Endothelial cell of umbilical vein (primary cell): ENCODE data around the gene NT5M.

Experiments used
- FOS ChIP-seq: IDR thresholded peaks from 2 replicates; pipeline ENCODE4 v1.6.1; 2011; ENCODE audit warnings: mild to moderate bottlenecking, low read length, moderate library complexity, borderline replicate concordance; ENCODE audit not compliant: insufficient read depth
- JUN ChIP-seq: IDR thresholded peaks from 2 replicates; pipeline ENCODE4 v1.6.1; 2011; ENCODE audit warnings: borderline replicate concordance, low read depth; ENCODE audit not compliant: insufficient read length, insufficient read depth
- POLR2A ChIP-seq: IDR thresholded peaks from 2 replicates; pipeline ENCODE4 v1.6.1; 2012; ENCODE audit warnings: low read depth, mild to moderate bottlenecking, control low read depth, low read length
- TF ChIP-seq, protein P1 (sequence below), 2 donors: IDR thresholded peaks; 1 replicate in 1 of 2; 2 replicates in 1 of 2; pipeline ENCODE4 v1.5.1; 2011; ENCODE audit warnings: low read length in 2 of 2, mild to moderate bottlenecking in 2 of 2, moderate library complexity in 2 of 2, control low read depth in 1 of 2, inconsistent platforms in 1 of 2, low read depth in 1 of 2; ENCODE audit not compliant: insufficient read depth in 1 of 2; ENCODE audit errors: extremely low read depth in 1 of 2

GRCh38 chr17:17300624-17301568 is 2.3 kb upstream of the NT5M start:
- TF ChIP-seq, protein P1, sequence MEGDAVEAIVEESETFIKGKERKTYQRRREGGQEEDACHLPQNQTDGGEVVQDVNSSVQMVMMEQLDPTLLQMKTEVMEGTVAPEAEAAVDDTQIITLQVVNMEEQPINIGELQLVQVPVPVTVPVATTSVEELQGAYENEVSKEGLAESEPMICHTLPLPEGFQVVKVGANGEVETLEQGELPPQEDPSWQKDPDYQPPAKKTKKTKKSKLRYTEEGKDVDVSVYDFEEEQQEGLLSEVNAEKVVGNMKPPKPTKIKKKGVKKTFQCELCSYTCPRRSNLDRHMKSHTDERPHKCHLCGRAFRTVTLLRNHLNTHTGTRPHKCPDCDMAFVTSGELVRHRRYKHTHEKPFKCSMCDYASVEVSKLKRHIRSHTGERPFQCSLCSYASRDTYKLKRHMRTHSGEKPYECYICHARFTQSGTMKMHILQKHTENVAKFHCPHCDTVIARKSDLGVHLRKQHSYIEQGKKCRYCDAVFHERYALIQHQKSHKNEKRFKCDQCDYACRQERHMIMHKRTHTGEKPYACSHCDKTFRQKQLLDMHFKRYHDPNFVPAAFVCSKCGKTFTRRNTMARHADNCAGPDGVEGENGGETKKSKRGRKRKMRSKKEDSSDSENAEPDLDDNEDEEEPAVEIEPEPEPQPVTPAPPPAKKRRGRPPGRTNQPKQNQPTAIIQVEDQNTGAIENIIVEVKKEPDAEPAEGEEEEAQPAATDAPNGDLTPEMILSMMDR (IDR thresholded peaks at IDR 0.05; ENCODE audit: extremely low read depth in 1 of 2, insufficient read depth in 1 of 2, low read depth in 1 of 2, low read length in 2 of 2) = no peak
- TF ChIP-seq FOS (no peak), JUN (no peak), POLR2A (no peak)
